NCI-H187 treated with DMSO at 0.1 percent for 48 hours (cell line): ENCODE data around the gene MRPL36.

Experiments used
- DNase-seq: peaks from one replicate; lab custom pipeline; 2025; lab: John Stamatoyannopoulos, UW

Gene MRPL36

GRCh38 chr5:1749346-1750124 is 50.1 kb downstream of the MRPL36 start:
- DNase-seq, result no peak

GRCh38 chr5:1748845-1749244 is 50.8 kb downstream of the MRPL36 start:
- DNase-seq, result no peak
